H9 (cell line): Measurements from ENCODE around the gene C16orf87. TPM values are rescaled to one million over a fixed set of nuclear protein-coding genes. Genes with fewer than 3 reads are reported as not detected.
A peak's percentile ranks its signal among the peaks of the same experiment; 100 is the strongest.

Source experiments
- DNase-seq: peaks from one replicate; pipeline ENCODE4 v3.0.0-alpha.2; 2017
- H2AFZ ChIP-seq: one replicate; pipeline ENCODE4 v1.6.1; 2013; ENCODE audit warnings: mild to moderate bottlenecking, low read length, control low read depth, moderate library complexity
- H2AK5ac ChIP-seq: 2 replicates; pipeline ENCODE4 v1.6.1; 2013; ENCODE audit warnings: low read length, control low read depth, mixed read lengths; ENCODE audit not compliant: insufficient read length
- H2BK120ac ChIP-seq: one replicate; pipeline ENCODE4 v1.6.1; 2013; ENCODE audit warnings: low read depth, mild to moderate bottlenecking, low read length, control low read depth, inconsistent platforms; ENCODE audit not compliant: poor library complexity, severe bottlenecking
- H2BK12ac ChIP-seq: 2 replicates; pipeline ENCODE4 v1.6.1; 2013; ENCODE audit warnings: low read length, control low read depth, mixed read lengths, low read depth; ENCODE audit not compliant: insufficient read length
- H2BK15ac ChIP-seq: 2 replicates; pipeline ENCODE4 v1.6.1; 2013; ENCODE audit warnings: low read depth, low read length, control low read depth
- H2BK20ac ChIP-seq: one replicate; pipeline ENCODE4 v1.6.1; 2013; ENCODE audit warnings: low read depth, mild to moderate bottlenecking, low read length, control low read depth, inconsistent platforms; ENCODE audit not compliant: poor library complexity, severe bottlenecking
- H2BK5ac ChIP-seq: 2 replicates; pipeline ENCODE4 v1.6.1; 2013; ENCODE audit warnings: low read length, control low read depth, mixed read lengths; ENCODE audit not compliant: insufficient read length
- H3K14ac ChIP-seq: 2 replicates; pipeline ENCODE4 v1.6.1; 2013; ENCODE audit warnings: low read length, control low read depth; ENCODE audit not compliant: insufficient read depth
- H3K18ac ChIP-seq: 2 replicates; pipeline ENCODE4 v1.6.1; 2013; ENCODE audit warnings: low read depth, mild to moderate bottlenecking, mixed read lengths, low read length, control low read depth; ENCODE audit not compliant: insufficient read length
- H3K23ac ChIP-seq: 2 replicates; pipeline ENCODE4 v1.6.1; 2013; ENCODE audit warnings: low read length, control low read depth, mixed read lengths, low read depth; ENCODE audit not compliant: insufficient read length
- H3K23me2 ChIP-seq: 2 replicates; pipeline ENCODE4 v1.6.1; 2013; ENCODE audit warnings: low read depth, mild to moderate bottlenecking, mixed read lengths, low read length, control low read depth; ENCODE audit not compliant: insufficient read length, poor library complexity, severe bottlenecking
- H3K27ac ChIP-seq: 2 replicates; pipeline ENCODE4 v1.5.1; 2013; ENCODE audit warnings: low read length, control low read depth, mixed read lengths, low read depth; ENCODE audit not compliant: insufficient read length
- H3K27me3 ChIP-seq: 2 replicates; pipeline ENCODE4 v1.6.1; 2013; ENCODE audit warnings: low read length, control low read depth, inconsistent platforms; ENCODE audit not compliant: insufficient read depth
- H3K4ac ChIP-seq: 2 replicates; pipeline ENCODE4 v1.6.1; 2013; ENCODE audit warnings: low read depth, mild to moderate bottlenecking, control low read depth, inconsistent platforms, low read length, moderate library complexity
- H3K4me1 ChIP-seq: 2 replicates; pipeline ENCODE4 v1.6.1; 2013; ENCODE audit warnings: low read length, control low read depth, inconsistent platforms; ENCODE audit not compliant: insufficient read depth
- H3K4me2 ChIP-seq: 2 replicates; pipeline ENCODE4 v1.6.1; 2013; ENCODE audit warnings: low read length, control low read depth, mixed read lengths; ENCODE audit not compliant: insufficient read length, insufficient read depth
- H3K56ac ChIP-seq: 2 replicates; pipeline ENCODE4 v1.6.1; 2013; ENCODE audit warnings: low read depth, mild to moderate bottlenecking, mixed read lengths, low read length, control low read depth; ENCODE audit not compliant: insufficient read length
- H3K79me1 ChIP-seq: 2 replicates; pipeline ENCODE4 v1.6.1; 2013; ENCODE audit warnings: low read depth, mild to moderate bottlenecking, moderate library complexity, low read length, control low read depth, inconsistent platforms; ENCODE audit not compliant: insufficient read depth, poor library complexity, severe bottlenecking
- H3K79me2 ChIP-seq: 2 replicates; pipeline ENCODE4 v1.6.1; 2013; ENCODE audit warnings: low read length, control low read depth, inconsistent platforms; ENCODE audit not compliant: insufficient read depth
- H3K9ac ChIP-seq: 2 replicates; pipeline ENCODE4 v1.6.1; 2013; ENCODE audit warnings: low read length, control low read depth, mixed read lengths; ENCODE audit not compliant: insufficient read length; ENCODE audit errors: extremely low read depth
- H3K9me3 ChIP-seq: one replicate; pipeline ENCODE4 v1.6.1; 2013; ENCODE audit warnings: low read depth, low read length, inconsistent platforms; ENCODE audit not compliant: control insufficient read depth
- H3T11ph ChIP-seq: one replicate; pipeline ENCODE4 v1.6.1; 2013; ENCODE audit warnings: mild to moderate bottlenecking, low read length, control low read depth, inconsistent platforms
- H4K20me1 ChIP-seq: one replicate; pipeline ENCODE4 v1.6.1; 2013; ENCODE audit not compliant: control insufficient read depth, insufficient read length, insufficient read depth
- H4K5ac ChIP-seq: 2 replicates; pipeline ENCODE4 v1.6.1; 2013; ENCODE audit warnings: low read depth, mild to moderate bottlenecking, mixed read lengths, low read length, control low read depth; ENCODE audit not compliant: insufficient read length
- H4K8ac ChIP-seq: replicated peaks from 2 replicates; pipeline ENCODE4 v1.6.1; 2013; ENCODE audit warnings: low read length, control low read depth, mixed read lengths, low read depth; ENCODE audit not compliant: insufficient read length
- H4K91ac ChIP-seq: 2 replicates; pipeline ENCODE4 v1.6.1; 2013; ENCODE audit warnings: low read depth, mild to moderate bottlenecking, moderate library complexity, mixed read lengths, low read length, control low read depth; ENCODE audit not compliant: insufficient read length
- H3K27ac Mint-ChIP-seq, 3 experiments: 2 replicates in 2 of 3; 3 replicates in 1 of 3; pipeline ENCODE4 v1.8.0; 2020 to 2021; ENCODE audit warnings: mixed read lengths in 3 of 3, mild to moderate bottlenecking in 1 of 3, moderate library complexity in 1 of 3
- H3K27me3 Mint-ChIP-seq: 2 replicates; pipeline ENCODE4 v1.8.0; 2021; ENCODE audit warnings: low read depth, mild to moderate bottlenecking, moderate library complexity, mixed read lengths
- H3K36me3 Mint-ChIP-seq, 3 experiments: 2 replicates in 2 of 3; 3 replicates in 1 of 3; pipeline ENCODE4 v1.8.0; 2020 to 2021; ENCODE audit warnings: low read depth in 3 of 3, mixed read lengths in 3 of 3; ENCODE audit not compliant: insufficient read depth in 1 of 3
- H3K4me1 Mint-ChIP-seq, 2 experiments: 2 replicates each; pipeline ENCODE4 v1.8.0; 2020; ENCODE audit warnings: mixed read lengths in 2 of 2
- H3K4me3 Mint-ChIP-seq, 2 experiments: 2 replicates in 1 of 2; 3 replicates in 1 of 2; pipeline ENCODE4 v1.8.0; 2020 to 2021; ENCODE audit warnings: mild to moderate bottlenecking in 2 of 2, mixed read lengths in 2 of 2, moderate library complexity in 1 of 2
- H3K9me3 Mint-ChIP-seq, 2 experiments: 2 replicates in 1 of 2; 3 replicates in 1 of 2; pipeline ENCODE4 v1.8.0; 2020; ENCODE audit warnings: mild to moderate bottlenecking in 2 of 2, mixed read lengths in 2 of 2, moderate library complexity in 1 of 2
- WGBS: extraction: QIAGEN DNeasy Blood & Tissue Kit; methylation state at CpG from one replicate; pipeline ENCODE4 v1.1.7; 2013; ENCODE audit warnings: missing lambda C conversion rate, low lambda C conversion rate, mixed read lengths; ENCODE audit not compliant: insufficient read length; ENCODE audit errors: extremely low coverage; 5-methylcytosine and 5-hydroxymethylcytosine counted together
- total RNA-seq: library from RNA; stranded (reverse); gene quantifications from 2 replicates; pipeline ENCODE4 v1.2.1, GENCODE V29; 2021
- TF ChIP-seq, protein P1 (sequence below): fragments of 200-600 bp; sonication (generic); conservative IDR thresholded peaks from 3 replicates; pipeline ENCODE4 v1.8.0; 2021; ENCODE audit warnings: antibody characterized with exemption, mild to moderate bottlenecking

Gene C16orf87
- total RNA-seq, 1 experiment from 2014 or later = 16.7 TPM

DNA sequence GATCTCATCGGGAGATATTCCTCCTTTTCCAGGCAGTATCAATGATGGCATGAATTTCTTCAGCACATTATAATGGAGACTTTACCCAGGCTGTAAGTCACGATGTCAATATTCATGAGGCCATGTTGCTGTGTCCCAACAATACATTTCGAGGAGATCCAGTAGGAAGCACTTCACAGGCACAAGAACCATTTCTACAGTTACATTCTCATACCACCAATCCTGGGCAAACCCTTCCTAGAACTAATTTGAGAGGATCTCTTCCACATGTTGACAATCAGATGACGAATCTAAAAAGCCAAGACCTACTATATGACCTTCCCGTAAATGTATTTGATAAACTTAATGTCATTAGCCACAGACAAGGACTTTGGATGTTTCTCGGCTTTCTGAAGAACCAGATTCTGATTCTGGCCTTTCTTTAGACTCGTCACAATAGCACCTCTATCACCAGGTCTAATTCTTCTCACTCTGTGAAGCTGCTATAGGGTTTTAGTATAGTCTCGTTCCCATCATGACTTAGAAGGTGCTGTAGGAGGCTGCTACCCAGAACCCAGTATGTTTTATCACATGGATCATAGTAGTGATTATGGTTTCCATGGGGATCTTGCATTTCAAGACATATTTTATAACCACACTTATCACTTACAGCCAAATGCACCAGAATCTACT is 40.2 kb downstream of the C16orf87 start:
- WGBS = no CpG with 5 or more reads among the region's 8 CpGs
- peaks cover 22% of the 10 kb centered on the region in 2 experiments for H3K4me1 Mint-ChIP-seq

More for the DNA sequence above, 40.2 kb downstream of the C16orf87 start:
- no peak overlapping the region for H2BK15ac ChIP-seq
- no peak overlapping the region for H4K91ac ChIP-seq
- H2AFZ ChIP-seq = no peak overlapping the region
- no peak overlapping the region for H4K5ac ChIP-seq
- Mint-ChIP-seq H3K27me3 (no peaks in the 10 kb centered on the region), H3K27ac (peak overlapping the region in 2 of 3 experiments; percentile 35 to 85; a peak in 2 of 7 replicates), H3K9me3 (peaks cover 31 to 32% of the 10 kb centered on the region in 2 experiments), H3K36me3 (peaks cover 27 to 40% (median 27%) of the 10 kb centered on the region in 3 experiments), H3K4me3 (peak overlapping the region; percentile 72 to 79)
- no peak overlapping the region for H2BK12ac ChIP-seq
- H3K9me3 ChIP-seq = no peaks in the 10 kb centered on the region
- H3K4ac ChIP-seq = no peak overlapping the region
- H3K27ac ChIP-seq = no peak overlapping the region
- H3K23me2 ChIP-seq = peaks cover 4% of the 10 kb centered on the region
- no peak overlapping the region for H3K56ac ChIP-seq
- DNase-seq = no peak
- H3T11ph ChIP-seq = no peak overlapping the region
- H2AK5ac ChIP-seq = no peak overlapping the region
- no peak overlapping the region for H3K23ac ChIP-seq
- no peak overlapping the region for H3K14ac ChIP-seq
- peak overlapping the region; percentile 67 for H3K9ac ChIP-seq
- 0 out of 2 replicates have a peak, but pooled peaks cover 5% of the 10 kb centered on the region for H3K4me1 ChIP-seq
- TF ChIP-seq, protein P1, sequence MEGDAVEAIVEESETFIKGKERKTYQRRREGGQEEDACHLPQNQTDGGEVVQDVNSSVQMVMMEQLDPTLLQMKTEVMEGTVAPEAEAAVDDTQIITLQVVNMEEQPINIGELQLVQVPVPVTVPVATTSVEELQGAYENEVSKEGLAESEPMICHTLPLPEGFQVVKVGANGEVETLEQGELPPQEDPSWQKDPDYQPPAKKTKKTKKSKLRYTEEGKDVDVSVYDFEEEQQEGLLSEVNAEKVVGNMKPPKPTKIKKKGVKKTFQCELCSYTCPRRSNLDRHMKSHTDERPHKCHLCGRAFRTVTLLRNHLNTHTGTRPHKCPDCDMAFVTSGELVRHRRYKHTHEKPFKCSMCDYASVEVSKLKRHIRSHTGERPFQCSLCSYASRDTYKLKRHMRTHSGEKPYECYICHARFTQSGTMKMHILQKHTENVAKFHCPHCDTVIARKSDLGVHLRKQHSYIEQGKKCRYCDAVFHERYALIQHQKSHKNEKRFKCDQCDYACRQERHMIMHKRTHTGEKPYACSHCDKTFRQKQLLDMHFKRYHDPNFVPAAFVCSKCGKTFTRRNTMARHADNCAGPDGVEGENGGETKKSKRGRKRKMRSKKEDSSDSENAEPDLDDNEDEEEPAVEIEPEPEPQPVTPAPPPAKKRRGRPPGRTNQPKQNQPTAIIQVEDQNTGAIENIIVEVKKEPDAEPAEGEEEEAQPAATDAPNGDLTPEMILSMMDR = no peak
- no peaks in the 10 kb centered on the region for H4K20me1 ChIP-seq
- H3K4me2 ChIP-seq = peak overlapping the region; percentile 67
- no peak overlapping the region for H2BK120ac ChIP-seq
- H3K79me2 ChIP-seq = no peaks in the 10 kb centered on the region
- H4K8ac ChIP-seq = no peak overlapping the region
- H2BK5ac ChIP-seq = no peak overlapping the region
- H3K27me3 ChIP-seq = no peaks in the 10 kb centered on the region
- no peak overlapping the region for H2BK20ac ChIP-seq
- H3K18ac ChIP-seq = no peak overlapping the region
- H3K79me1 ChIP-seq = no peaks in the 10 kb centered on the region
